Activated CD4-positive, alpha-beta T cell treated with anti-CD3 and anti-CD28 coated beads for 24 hours (primary cell): ENCODE measurements around the gene MEIKIN.

Experiments
- DNase-seq, 2 donors: peaks; one replicate each; pipeline ENCODE4 v3.0.0-alpha.2; 2020; ENCODE audit warnings: low read depth in 2 of 2

The MEIKIN gene, protein sequence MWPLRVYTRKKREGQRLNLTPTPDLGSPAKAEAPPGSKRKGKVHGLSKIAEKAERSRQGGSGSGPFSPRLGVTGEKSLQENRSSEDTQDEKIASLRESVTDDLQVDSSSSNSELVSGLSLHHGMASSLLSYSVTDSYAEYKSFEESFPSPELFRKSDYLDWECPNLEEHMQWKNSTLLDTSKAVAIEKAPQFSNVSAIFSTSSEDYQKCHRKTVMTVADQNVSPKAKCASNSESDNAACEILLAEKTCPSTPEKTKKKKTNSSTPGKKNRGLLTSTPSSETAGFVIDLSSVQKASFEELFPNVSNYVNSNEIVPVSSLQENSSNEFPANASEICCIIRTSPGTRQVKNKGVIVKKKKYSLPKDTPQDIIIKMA

DNA sequence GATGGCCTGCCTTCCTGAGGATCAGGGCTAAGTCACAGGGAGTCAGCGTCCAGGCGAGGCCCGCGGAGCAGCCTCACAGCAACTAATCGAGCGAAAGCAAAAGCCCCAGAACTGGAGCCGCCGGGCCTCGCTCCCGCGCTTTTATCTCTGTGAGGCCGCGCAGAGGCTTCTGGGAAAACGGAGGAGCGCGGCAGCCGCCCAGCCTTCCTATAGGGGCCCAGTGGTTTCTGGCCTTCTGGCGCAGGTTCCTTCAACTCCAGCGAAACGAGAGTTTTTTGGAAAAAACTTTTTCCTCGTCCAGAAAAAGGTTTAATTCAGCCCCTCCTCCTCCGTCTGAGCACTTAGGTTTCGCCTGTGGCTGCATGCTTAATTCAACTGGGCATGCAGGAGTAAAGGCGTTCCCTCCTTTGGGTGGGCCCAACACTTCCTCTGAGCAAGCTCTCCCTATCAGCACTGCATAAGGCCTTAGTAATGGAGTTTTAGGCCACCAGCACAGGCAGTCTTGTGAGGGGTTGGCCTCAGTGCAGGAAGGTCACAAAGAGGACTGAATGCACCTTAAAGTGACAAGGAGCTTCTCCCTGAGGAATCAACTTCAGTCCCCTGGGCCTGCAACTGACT is at the start of gene MEIKIN:
MEIKIN (minus strand) TSS at position 113 of the 618 bp plus-strand sequence. CDS start 158 bp downstream, outside the sequence.
- DNase-seq = no peak

- DNase-seq = no peak
Measured at GRCh38 chr5:131994533-131995226, 49.2 kb upstream of the MEIKIN start.

DNA sequence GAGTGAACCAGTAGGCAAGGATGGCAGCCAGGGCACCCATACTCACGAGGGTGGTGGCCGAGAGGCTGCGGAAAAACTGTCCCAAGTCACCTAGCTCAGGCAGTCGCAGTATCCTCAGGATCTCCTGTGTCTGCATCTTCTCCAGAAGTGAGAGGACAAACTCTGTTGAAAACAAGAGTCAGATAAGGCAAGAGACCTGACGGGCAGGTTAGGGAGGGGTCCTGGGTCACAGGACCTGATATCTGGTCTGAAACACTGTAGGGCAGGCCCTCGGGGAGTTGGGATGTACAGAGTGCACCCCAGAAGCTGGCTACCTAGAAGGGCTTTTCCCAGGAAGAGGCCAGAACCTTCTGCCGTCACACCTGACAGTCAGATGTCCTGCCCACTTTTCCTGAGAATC is 48.6 kb upstream of the MEIKIN start:
- no peak for DNase-seq

GRCh38 chr5:131993676-131994075 is 48.2 kb upstream of the MEIKIN start:
- no peak for DNase-seq

DNA sequence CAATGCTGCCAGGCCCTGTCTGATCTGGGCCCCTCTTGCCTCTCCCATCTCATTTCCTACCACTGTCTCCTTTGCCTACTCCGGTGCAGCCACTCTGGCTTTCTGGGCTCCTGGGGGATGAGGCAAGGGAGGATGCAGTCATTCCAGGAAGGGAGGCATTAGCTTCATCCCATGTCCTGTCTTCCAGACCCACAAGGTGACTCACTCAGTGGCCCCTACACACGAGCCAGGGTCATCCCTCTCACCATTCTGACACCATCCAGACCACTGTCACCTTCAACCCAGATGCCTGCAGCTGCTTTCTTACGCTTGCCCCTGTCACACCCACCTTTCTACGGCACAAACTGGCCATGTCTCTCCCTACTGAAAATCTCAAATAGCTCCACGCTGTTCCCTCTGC is 46.9 kb upstream of the MEIKIN start:
- DNase-seq = no peak

DNA sequence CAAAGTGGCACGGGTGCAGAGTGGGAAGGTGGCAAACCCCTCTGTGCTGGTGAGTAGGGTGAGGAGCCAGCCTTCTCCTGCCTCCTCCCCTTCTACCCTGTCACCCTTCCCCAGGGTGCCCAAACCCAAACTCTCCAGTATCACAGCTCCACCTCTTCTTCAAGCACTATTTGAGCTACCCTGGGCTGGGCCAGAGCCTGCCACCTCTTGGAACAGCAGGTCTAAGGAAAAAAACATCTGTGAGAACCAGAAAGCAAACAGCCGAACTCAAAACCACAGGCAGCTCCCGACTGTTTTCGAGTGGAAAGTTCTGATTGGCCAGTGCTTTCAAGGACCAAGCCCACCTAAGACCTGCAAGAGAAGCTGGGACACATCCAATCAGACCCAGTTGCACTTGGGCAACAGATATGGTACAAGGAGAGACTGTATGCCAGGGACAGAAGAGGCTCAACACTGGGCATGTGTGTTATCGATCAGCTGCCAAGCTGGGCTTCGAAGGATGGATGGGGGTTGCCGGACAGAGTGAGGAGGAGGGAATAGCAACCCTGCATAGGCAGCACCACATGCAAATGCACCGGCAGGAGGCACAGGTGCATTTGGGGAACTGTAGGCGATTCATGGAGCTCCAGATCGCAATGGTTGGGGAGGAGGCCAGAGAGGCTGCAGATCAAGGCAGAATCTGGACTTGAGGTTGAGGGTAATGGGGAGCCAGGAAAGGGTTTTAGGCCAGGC is 46.3 kb upstream of the MEIKIN start:
- DNase-seq = no peak

GRCh38 chr5:131990716-131991115 is 45.3 kb upstream of the MEIKIN start:
- DNase-seq = no peak

- DNase-seq = no peak
Measured at GRCh38 chr5:131988601-131989000, 43.1 kb upstream of the MEIKIN start.

- no peak for DNase-seq
Measured at GRCh38 chr5:131987251-131987650, 41.8 kb upstream of the MEIKIN start.

GRCh38 chr5:131986161-131986912 is 40.9 kb upstream of the MEIKIN start:
- DNase-seq = no peak

- no peak for DNase-seq
Measured at GRCh38 chr5:131984956-131985665, 39.6 kb upstream of the MEIKIN start.

GRCh38 chr5:131983244-131983771 is 37.8 kb upstream of the MEIKIN start:
- DNase-seq = no peak

DNA sequence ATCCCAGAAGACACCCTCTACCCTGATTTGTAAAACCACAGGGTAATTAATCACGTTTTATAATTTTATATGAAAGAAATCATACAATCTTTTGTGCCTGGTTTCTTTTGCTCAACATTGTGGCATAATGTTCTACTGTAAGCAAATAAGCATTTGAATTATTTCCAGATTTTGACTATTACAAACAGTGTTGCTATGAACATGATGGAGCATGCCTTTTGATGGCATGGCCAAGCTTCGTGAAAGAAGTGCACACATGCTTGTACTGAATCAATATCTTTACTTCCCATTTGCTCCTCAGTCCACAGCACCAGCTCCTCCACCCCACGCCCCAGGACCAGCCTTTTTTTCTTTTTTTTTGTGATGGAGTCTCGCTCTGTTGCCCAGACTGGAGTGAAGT is 36.1 kb upstream of the MEIKIN start:
- no peak for DNase-seq

DNA sequence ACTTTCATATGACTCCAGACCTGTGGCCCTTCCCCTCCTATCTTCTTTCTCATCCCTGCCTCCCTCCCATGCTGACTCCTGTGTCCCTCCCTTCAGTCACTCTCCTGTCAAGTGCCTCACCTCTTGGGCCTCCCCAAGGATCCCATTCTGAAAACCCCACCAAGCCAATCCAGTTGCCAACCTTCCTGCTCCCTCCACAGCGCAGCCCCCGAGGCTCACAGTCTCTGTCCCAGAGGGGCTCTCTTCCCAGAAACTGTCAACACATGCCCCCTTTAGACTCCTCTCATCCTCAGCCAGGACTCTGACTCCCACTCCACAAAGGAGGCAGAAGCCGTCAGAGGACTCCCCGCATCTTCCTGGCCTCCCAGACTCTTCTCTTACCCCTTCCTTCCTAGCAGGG is 35.2 kb upstream of the MEIKIN start:
- no peak for DNase-seq

DNA sequence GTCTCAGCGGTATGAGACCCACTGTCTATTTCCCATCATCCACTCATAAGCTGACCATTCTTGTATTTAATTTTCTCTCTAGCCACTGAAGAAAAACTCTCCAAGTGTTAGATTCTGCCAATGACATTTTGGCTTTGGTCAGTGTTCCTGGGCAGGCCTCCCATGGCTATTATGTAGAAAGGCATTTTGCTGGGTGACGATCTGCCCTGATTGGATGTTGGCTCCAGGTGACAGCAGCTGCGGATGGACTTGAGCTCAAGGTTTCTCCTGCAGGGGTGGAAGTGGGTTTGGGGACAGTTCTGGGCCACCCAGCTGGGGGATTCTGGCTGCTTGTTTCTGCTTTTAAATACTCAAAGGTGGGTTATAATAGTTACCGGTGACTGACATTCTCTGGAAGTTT is 34.4 kb upstream of the MEIKIN start:
- DNase-seq = no peak

- DNase-seq = no peak
Measured at GRCh38 chr5:131977212-131977604, 31.7 kb upstream of the MEIKIN start.

GRCh38 chr5:131976414-131977211 is 31.1 kb upstream of the MEIKIN start:
- DNase-seq = no peak

DNA sequence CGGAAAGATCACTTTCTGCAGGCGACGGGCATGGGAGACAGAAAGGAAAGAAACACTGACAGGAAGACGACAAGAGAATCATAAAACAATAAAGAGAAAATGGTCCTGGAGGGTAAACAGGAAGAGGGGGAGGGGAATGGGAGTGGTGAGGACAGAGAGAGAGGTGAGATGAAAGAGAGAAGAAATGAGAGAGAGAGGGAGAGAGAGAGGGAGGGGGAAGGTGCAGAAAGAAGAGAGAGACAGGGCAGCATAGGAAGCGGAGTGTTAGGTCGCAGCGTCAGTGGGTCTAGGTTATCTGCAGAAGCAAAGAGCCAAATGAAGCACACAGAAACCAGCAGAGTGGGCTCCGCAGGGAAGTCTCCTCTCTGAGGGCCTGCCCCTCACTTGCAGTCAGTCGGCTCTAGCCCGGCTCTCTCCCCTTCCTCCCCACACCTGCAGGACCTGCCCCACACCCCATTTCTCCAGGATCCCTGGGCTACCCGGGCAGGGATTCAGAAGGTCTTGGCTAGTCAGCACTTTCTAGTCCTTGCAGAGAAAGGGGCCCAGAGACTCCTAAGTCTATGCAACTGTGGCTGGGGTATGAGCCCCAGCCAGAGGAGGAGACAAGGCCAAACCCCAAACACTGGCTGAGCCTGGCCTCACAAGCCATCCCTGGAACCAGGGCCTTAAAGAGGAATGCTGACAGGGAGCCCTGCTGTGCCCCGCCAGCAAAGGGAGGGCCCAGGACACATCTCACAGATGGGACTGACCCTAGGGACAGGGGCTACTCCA is 29.7 kb upstream of the MEIKIN start:
- DNase-seq = no peak

GRCh38 chr5:131974622-131974955 is 29.1 kb upstream of the MEIKIN start:
- no peak for DNase-seq
